ENCODE results near the gene F5.

F5 gene

DNA sequence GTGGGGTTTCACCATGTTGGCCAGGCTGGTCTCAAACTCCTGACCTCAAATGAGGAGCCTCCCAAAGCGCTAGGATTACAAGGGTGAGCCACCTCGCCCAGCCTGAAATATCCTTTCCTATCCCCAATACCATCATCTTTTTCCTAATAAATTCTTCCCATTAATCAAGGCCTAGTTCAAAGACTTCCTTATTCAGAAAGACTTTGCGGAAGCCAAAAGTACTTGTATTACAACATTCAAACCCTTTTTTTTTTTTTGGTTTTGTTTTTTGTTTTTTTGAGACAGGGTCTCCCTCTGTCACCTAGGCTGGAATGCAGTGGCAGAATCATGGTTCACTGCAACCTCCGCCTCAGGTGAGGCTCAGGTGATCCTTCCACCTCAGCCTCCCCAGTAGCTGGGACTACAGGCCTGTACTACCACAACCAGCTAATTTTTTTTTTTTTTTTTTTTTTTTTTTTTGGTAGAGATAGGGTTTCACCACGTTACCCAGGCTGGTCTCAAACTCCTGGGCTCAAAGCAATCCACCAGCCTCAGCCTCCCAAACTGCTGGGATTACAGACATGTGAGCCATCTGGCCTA is 108.1 kb downstream of the F5 start:
- DNase-seq (ENCODE audit: low spot score) = no peak

- no peak for DNase-seq (ENCODE audit: low spot score)
Observed at GRCh38 chr1:169475806-169476387, 110.4 kb downstream of the F5 start.

GRCh38 chr1:169474302-169474995 is 111.8 kb downstream of the F5 start:
- no peak for DNase-seq (ENCODE audit: low spot score)

GRCh38 chr1:169473347-169473746 is 112.9 kb downstream of the F5 start:
- DNase-seq (ENCODE audit: low spot score) = no peak

GRCh38 chr1:169472738-169473137 is 113.5 kb downstream of the F5 start:
- DNase-seq (ENCODE audit: low spot score) = no peak

- DNase-seq (ENCODE audit: low spot score) = no peak
Observed at GRCh38 chr1:169468982-169469381, 117.3 kb downstream of the F5 start.

- no peak for DNase-seq (ENCODE audit: low spot score)
Observed at GRCh38 chr1:169466259-169467230, 119.7 kb downstream of the F5 start.

DNA sequence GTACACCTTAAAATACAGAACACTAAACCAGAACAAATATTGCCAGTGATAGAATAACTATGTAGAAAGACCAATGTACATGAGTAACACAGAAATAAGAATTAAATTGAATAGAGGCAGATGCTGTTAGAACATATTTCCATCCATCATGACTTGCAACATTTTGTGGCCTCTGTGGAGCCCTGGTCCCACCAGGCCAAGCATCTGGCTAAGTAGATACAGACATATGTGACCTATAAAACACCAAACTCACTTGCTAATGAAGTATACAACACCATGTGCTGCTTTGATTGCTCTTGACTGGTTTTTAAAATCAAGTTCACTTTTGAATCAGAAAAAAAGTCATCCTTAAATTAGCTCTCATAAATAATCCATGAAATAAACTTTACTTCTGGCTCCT is 121.0 kb downstream of the F5 start:
- DNase-seq (ENCODE audit: low spot score) = no peak
